IPS DF 4.7 (cell line): ENCODE measurements around the gene SLCO3A1.

ENCODE experiments used
- DNase-seq: peaks from one replicate; pipeline ENCODE4 v3.0.0-alpha.2; 2013; ENCODE audit warnings: low spot score; ENCODE audit errors: extremely low read depth

Gene SLCO3A1

DNA sequence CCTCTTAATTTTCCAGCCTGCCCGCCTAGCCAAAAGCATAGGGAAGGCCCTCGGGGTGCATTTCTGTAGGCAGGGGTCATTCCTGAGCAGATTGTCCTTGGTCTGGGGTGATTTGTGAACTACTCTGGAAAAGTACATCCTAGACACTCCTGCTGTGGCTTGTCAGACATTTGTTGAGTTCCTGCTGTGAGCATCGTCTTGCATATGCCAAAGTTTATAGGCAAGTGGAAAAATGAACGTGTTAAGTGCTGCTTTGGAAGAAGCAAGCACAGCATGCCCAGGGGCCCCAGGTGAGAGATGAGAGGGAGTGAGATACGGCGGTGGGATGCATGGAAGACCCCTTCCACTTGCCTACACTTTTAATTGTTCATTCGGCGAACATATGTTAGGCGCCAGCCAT is 302.4 kb downstream of the SLCO3A1 start:
- no peak for DNase-seq

DNA sequence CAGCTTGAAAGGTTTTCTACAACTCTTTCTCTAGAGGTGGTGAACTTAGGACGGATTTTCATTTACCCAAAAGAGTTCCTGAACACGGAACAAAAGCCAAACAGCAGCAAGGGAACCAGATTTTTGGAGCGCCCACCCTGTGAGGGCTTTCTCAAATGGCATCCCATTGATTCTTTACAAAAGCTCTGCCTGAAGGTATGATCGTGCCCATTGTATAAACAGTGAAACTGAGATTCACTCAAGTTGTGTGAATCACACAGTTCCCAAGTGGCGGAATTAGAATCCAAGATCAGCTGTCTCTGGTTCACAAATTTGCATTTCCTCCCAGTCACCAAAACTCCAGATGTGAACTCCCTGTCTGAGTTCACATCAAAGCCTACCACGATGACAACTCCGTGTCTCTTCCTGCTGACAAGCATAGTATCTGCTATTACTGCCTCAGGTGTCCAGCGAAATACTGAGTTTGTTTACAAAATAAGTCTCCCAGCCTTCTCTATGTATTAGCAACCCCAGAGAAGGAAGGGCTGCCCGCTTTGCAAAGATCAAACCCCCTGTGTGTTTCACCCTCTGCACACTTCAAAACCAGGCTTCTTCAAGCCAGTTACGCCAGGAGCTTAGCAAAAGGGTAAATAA is 304.3 kb downstream of the SLCO3A1 start:
- DNase-seq = no peak

DNA sequence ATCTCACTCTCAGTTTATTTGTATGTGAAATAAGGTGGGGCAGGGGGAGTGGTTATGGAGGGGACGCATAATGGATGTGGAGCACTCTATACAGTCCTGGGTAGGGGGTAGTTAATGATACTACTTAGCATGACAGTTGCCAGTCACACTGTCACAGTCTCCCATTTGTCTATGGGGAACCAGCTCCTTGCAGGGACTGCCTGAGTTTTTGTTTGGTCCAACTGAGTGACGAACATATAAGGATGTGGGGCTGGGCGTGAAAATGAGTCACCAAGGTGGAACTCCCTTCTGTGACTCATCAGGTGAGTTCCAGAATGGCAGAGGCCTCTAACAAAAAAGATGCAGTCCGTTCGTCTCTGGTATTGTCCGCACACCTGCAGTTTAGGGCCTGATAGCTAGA is 304.9 kb downstream of the SLCO3A1 start:
- no peak for DNase-seq

DNA sequence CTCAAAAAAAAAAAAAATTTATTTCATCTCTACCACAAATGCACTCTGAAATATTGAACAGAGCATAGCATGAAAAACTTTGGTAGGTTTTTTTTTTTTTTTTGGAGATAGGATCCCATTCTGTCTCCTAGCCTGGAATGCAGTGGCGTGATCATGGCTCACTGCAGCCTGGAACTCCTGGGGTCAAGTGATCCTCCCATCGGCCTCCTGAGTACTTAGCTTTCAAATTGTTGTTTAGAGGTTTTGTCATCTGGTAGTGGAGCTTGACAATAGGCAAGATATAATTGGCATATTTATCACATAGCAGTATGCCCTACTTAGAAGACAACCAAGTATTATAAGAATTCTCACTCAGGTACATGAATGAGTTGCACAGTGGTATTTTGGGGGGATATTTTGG is 306.0 kb downstream of the SLCO3A1 start:
- no peak for DNase-seq

DNA sequence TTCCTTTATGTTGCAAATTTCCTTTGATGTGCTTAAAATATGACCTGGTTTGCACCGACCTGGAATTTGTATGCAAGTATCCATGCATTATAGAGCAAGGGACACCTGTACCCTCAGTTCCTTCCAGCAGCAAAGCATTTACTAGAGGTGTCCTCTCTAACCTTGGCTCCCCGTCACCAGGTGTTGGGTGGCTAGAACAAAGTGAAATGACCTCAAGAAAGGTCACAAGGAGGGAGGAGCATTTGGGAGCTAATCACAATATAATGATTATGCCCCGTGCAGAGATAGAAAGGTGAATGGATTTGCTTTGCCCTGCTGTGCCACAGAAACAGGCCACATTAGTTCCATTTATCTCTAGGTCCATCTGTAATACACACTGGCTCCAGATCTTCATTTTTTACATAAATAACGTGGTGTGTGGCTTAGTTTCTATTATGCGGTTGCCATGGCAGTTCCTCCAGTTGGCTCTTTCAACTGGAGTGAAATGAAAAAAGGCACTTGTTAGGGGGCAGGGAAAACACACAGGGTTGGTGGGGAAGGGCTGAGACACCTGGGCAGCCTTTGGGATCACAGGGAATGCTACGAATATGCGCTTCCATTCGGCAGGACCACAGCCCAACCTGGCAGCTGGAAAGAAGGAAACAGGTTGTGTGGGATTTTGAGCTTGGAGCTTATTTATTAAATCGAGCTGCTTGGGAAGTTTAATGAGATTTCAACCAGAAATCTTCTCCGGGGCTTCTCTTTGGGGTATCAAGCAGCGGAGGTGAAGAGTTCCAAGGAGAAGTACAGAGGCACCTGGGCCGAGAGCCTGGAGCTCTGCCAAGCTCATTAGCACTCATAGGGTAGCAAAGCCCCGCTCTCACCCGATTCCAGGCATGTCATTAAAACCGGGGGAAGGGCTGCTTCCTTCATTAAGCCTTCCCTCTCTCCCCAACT is 306.7 kb downstream of the SLCO3A1 start:
- DNase-seq = no peak

DNA sequence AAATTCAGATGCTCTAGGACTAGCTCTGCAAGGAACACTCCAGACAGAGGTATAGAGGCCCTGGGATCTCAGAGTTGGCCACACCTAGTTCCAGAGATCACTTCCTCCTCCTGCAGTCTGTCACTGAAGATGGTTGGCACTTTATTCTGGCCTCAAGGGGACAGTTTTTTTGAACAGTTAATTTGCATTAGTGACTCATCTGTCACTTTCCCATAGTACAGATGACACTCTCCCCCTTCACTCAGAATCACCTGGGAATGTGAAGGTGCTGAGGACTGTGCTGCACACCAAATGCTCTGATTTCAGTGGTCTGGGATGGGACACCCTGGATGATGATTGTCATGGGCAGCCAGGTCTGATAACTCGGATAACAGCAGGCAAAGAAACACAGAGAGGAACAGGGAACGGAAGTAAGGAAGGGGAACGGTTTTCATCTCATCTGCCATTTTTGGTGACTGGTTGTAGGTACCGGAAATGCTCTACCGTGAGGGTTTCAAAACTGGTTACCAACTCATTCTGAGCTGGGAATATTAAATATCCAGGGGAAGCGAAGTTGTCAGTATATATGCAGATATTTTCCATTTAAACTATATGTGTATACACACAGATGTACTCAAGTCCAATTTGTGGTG is 307.6 kb downstream of the SLCO3A1 start:
- DNase-seq = no peak

DNA sequence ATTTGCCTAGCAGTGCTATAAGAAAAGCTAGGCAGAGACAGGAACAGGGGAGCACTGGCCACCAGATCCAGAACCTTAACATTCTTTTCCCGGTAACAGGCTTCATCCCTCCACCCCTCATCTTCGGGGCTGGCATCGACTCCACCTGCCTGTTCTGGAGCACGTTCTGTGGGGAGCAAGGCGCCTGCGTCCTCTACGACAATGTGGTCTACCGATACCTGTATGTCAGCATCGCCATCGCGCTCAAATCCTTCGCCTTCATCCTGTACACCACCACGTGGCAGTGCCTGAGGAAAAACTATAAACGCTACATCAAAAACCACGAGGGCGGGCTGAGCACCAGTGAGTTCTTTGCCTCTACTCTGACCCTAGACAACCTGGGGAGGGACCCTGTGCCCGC is 309.1 kb downstream of the SLCO3A1 start:
- DNase-seq = no peak

DNA sequence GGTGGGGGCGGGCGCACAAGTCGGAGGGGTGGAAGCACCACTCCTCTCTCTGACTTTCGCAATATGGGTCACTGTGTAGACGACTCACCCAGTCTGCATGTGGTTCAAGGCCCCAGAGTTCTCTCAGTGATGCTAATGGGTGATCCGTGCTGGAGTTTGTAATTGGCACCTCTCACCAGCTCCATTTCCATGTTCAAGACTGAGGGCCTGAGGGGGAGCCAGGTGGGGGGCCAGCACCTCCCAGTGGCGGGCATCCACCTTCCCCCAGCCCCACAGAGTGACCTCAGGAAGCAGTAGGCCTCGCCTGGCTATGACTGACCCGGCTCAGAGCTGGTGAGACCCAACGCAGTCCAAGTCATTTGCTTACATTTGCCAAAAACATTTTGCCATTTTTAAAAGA is 310.1 kb downstream of the SLCO3A1 start:
- DNase-seq = no peak

DNA sequence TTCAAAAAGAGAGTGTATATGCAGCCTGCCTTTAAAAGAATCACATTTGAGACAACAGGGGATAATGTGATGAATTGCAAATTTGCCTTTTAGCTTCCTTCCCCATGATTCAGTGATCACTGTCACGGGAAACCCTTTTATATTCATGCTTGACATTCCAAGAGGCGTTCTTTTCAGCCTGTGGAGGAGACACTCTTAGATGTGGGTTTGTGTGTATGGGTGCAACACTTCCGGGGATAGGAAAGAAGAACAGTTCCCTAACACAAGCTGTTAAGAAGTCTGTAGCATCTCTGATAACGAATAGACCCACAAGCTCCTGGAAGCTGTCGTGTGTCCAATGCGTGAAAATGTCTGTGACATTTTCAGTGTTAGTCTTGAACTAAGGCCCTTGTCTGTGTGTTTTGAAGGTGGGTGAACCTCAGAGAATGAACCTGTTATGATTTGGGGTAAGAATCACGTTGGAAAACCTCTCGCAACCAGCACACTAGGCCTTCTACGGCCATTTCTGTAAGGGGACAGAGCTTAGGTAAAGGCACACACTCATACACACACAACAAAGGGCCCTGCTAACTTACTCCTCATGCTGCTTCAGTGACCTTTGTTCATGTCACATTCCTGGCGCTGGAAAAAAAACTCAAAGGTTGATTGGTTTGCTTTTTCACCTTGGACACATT is 311.0 kb downstream of the SLCO3A1 start:
- DNase-seq = no peak

DNA sequence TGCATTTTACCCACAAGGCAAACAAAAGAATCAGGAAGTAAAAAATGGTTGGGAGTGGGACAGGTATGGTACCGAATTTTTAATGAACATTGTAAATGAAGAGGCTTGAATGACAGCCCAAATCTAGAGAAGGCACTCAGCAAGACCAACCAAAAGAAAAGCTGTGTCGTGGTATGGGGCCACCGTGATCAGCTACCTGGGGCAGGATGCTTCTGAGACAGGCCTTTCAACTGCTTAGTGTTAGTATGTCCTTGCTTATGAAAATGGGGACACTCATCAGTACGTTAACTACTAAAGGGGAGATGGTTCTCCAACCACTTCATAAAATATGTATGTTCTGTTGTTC is 311.5 kb downstream of the SLCO3A1 start:
- no peak for DNase-seq

DNA sequence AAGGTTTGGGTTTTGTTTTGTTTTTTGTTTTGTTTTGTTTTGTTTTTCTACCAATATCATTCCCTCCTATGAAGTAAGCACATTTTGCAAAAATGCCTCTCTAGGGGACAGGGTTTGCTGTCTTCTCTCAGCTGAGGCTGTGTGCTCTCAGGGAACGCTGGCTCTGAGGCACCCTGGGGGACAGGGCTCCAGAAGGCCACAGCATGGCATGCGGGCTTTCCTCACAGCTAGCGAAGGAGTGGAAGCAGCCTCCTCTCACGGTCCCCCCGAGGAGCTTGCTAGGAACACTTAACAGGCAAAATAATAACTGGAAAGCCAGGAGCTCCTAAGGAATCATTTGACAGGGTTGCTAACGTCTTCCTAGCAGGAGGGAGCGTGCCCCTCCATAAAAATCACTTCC is 312.5 kb downstream of the SLCO3A1 start:
- no peak for DNase-seq

DNA sequence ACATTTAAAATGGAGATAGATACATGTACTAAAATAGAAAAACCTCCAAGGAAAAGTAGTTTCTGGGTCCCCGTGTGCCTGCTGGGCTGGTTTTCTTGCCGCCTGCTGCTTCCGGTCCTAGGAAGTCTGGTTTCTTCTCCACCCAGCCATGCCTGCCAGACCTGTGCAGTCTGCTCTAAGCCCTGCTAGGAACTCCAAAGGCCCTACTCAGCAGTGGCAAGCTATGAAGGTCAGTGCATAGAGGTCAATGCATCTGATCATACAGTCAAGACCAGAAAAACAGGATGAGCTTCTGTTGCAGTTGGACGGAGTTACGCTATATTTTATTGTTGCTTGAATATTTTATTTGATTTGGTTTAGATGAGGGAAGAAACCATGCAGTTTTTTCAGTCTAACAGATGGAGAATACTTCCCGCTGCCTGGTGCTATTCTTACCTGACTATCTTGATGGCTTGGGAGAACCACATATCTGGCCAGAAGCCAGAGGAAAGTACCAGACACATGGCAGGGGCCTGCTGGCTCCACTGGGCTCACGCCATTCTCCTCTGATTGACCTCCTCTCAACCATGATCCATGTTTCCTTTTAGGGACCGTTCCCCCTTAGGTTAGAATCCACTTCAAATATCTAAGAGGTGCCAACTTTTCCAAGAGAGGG is 313.4 kb downstream of the SLCO3A1 start:
- no peak for DNase-seq

DNA sequence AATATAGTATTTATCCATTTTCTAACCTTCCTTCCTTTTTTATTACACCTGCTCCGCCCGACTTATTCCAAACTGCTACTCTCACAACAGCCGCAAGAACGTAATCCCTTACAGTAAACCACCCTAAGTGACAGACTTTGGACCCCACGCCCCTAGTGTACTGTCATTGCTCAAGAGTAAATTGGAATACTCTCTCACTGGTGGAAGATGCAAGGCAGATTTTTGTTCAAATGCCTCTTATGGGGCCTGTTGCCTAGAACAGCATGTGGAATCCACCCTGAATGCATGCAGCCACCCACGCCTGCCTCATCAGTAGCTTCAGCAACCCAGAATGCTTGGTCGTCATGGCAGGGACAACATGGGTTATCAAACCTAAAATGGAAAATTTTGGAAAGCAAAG is 313.9 kb downstream of the SLCO3A1 start:
- DNase-seq = no peak

DNA sequence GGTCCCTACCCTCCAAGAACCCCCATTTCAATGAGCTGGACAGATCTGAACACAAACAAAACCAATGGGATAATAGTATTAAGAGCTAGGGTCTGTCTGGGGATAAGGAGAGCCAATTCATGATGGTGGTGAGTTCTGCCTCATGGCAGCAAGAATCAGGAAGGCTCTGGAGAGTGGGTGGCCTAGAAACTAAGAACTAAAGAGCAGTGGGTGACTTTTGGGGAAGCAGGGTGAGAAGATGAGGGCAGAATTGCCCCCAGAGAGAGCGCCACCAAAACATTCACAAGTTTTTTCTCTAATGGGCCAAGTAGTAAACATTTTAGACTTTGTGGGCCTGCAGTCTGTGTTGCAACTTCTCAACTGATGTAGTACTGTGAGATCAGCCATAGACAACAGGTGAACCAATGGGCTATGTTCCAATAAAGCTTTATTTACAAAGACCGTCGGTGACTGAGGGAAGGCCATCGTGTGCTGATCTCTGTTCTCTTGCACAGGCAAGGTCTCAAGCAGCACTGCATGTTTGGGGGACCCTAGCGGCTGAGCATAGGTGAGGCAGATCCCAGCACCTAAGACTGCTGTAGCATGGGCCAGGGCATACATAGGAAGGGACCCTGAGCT is 314.7 kb downstream of the SLCO3A1 start:
- no peak for DNase-seq

DNA sequence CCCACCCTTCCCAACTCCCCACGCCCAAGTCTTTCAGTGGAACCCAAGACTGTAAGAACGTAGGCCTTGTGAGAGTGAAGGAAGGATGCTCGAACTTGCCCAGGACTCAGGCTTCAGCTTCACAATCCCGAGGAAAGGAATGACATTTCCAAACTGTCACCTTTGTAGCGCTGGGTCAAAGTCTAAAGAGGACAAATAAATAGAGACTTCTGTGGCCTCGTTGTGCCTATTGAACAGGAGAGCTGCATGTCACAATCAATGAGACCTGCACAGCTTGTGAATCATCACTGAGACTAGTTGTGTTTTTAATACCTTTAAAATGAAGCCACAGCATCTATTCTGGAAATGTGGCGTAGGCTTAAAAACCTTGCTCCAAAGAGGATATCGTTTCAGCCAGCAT is 317.4 kb downstream of the SLCO3A1 start:
- DNase-seq = no peak

DNA sequence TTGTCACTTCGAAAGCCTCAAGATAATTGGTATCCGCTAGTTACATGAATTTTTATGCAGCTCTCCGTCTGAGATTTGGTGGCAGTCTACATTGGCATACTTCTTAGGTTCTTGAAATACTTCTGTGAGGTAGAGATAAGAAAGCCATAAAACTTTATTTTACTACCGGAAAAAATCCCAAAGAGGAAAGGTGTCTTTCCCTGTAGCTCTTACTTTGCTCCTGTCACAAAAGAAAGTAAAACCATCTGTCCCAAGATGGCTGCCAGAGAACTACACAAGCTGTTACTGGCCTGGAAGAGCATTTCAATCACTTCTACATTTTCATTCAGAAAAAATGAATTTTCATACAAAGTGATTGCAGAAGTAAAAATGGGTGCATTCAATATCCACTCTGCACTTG is 325.4 kb downstream of the SLCO3A1 start:
- DNase-seq = no peak

DNA sequence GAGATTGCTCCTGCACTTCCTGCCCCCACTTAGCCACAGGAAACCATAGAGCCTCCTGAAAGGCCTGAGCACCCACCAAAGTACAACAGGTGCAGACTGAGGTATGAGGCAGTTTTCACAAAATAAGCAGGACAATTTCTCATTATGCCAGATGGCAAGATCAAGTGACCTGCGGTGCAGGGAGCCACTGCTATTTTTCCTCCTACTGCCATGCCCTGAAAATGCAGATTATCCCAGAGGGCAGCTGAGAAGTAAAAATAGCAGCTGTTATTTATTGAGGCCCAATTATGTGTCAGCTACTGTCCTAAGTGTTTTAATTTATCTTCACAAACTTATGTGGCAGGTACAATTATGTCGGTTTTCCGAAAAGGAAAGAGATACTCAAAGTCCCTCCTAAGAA is 330.6 kb downstream of the SLCO3A1 start:
- DNase-seq = no peak

DNA sequence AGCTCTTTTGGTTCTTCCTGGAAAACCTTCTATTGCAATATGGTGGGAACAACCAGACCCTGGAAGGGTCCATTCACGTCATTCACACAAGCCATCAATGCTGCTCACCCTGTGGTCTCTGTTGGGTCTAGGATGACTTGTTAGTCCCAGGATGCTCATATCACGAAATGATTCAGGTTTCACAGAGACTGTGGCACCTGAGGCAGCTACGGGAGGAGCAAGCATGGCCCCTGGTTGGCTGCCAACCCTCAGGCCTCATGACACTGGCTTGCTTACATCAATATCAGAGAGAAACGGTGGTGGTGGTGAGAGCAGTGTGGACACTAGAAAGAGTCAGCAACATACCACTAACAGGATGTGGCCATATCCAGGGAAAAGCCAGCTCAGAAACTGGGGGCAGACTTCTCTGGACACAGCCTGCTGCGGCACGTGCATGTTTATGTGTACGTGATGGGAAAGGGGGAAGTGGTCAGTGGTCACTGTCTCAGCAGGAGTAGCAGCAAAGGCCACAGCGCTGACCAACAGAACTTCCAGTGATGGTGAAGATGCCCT is 331.2 kb downstream of the SLCO3A1 start:
- DNase-seq = no peak

DNA sequence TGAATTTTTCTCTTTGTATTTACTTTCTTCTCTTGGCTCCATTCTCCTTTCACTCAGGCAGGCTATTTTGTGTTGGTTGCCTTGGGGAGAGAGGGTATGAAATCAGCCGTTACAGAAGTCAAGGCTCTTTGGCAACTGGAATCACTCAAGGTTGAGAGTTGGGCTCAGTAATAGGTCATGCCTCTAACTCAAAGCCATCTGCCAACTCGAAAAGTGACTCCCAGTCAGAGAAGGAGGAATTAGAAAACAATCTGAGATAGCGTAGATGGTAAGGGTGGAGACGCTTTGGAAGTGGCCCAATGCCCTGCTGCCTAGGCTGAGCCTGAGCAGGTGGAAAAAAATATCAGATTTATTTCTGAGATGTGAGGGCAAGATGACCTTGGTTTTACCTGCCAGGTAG is 334.5 kb downstream of the SLCO3A1 start:
- DNase-seq = no peak

DNA sequence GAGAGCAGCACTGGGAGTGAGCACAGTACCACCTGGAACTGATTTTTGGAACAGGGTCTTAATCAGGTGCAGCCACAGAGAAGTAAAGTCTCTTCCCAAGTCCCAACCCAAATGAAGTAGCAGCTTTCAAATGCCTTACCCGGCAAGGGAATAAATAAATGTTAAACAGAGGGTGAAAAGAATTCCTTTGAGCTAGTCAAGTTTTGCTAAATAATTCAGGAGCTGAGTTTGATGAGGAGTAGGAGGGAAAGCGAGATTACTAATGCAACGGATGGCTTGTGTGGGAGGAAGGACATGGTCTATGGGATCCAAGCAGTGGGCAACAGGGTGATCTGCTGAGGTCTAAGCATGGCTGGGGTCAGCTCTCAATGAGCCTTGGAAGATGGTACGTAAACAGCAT is 335.7 kb downstream of the SLCO3A1 start:
- no peak for DNase-seq

DNA sequence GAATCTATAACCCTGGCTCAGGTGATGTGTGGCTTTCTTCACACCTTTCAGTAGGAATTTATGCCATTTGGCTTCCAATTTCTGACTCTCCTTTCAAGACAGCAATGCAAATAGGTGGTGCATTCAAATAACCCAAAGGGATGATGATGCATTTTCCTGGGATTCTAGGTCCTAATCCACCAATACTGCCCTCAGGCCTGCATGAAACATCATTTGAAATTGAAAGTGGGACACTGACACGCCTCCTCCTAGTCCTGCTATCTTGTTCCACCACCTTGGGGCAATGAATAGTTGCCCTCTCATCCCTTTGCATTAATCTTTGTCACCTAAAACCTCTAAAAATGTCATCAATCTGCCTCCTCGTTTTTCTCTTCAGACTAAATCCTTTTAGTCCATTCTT is 341.7 kb downstream of the SLCO3A1 start:
- DNase-seq = no peak
